NCI-H1092 treated with DMSO at 0.1 percent for 48 hours (cell line): Measurements from ENCODE around the gene BCAM.
A peak's percentile ranks its signal among the peaks of the same experiment; 100 is the strongest.
"Not testable (repeated sequence)": the region's sequence is repeated elsewhere in the genome, so short reads cannot be mapped to it uniquely, and the experiment has no call there.

Source experiments
- DNase-seq: peaks from one replicate; lab custom pipeline; 2025; lab: John Stamatoyannopoulos, UW

The BCAM gene

GRCh38 chr19:44848812-44849447 lies 40.0 kb downstream of the BCAM start:
- no peak for DNase-seq

- DNase-seq: no peak
Observed at GRCh38 chr19:44850641-44851109, 41.8 kb downstream of the BCAM start.

GRCh38 chr19:44851427-44851826 lies 42.5 kb downstream of the BCAM start:
- peak; percentile 2 for DNase-seq

GRCh38 chr19:44855606-44856005 lies 46.7 kb downstream of the BCAM start:
- no peak for DNase-seq

GRCh38 chr19:44856421-44857083 lies 47.6 kb downstream of the BCAM start:
- DNase-seq: no peak

GRCh38 chr19:44857837-44858236 lies 48.9 kb downstream of the BCAM start:
- no peak for DNase-seq

- DNase-seq: not testable (repeated sequence)
Observed at GRCh38 chr19:44861576-44861975, 52.7 kb downstream of the BCAM start.

GRCh38 chr19:44863990-44864389 lies 55.1 kb downstream of the BCAM start:
- no peak for DNase-seq

GRCh38 chr19:44865196-44865767 lies 56.4 kb downstream of the BCAM start:
- DNase-seq: no peak

GRCh38 chr19:44866664-44867063 lies 57.8 kb downstream of the BCAM start:
- no peak for DNase-seq

- DNase-seq: no peak
Observed at GRCh38 chr19:44867578-44867977, 58.7 kb downstream of the BCAM start.

- no peak for DNase-seq
Observed at GRCh38 chr19:44869733-44870470, 61.0 kb downstream of the BCAM start.
